Right lobe of liver (tissue), 6 donors: ENCODE measurements around the gene PPP1R1A. TPM values are rescaled to one million over a fixed set of nuclear protein-coding genes. Genes with fewer than 3 reads are reported as not detected.
A peak's percentile ranks its signal among the peaks of the same experiment; 100 is the strongest.

Experiments
- ATAC-seq, 4 donors: fragments of 200-7000 bp; cut with Tn5 transposase; one replicate each; pipeline ENCODE4 v1.9.1; 2020; ENCODE audit warnings: mild to moderate bottlenecking in 4 of 4, moderate library complexity in 4 of 4
- DNase-seq, 3 donors: peaks; one replicate each; pipeline ENCODE4 v3.0.0-alpha.2; 2020
- H3K27ac ChIP-seq, 3 donors: fragments of 200-600 bp; one replicate each; pipeline ENCODE4 v1.8.0; 2022
- H3K27me3 ChIP-seq, 2 donors: fragments of 200-600 bp; one replicate each; pipeline ENCODE4 v1.8.0; 2022
- H3K36me3 ChIP-seq, 4 donors: fragments of 200-600 bp; sonication (generic) in 1 of 4; one replicate each; pipeline versions ENCODE4 v1.5.1 to v1.8.0; 2017 to 2022; ENCODE audit warnings: control low read depth in 1 of 4
- H3K4me1 ChIP-seq, 4 donors: fragments of 200-600 bp; sonication (generic) in 1 of 4; one replicate each; pipeline versions ENCODE4 v1.5.1 to v1.8.0; 2017 to 2022; ENCODE audit warnings: control low read depth in 1 of 4
- H3K4me3 ChIP-seq, 3 donors: fragments of 200-600 bp; one replicate each; pipeline ENCODE4 v1.8.0; 2022
- H3K9me3 ChIP-seq, 4 donors: fragments of 200-600 bp; sonication (generic) in 1 of 4; one replicate each; pipeline versions ENCODE4 v1.5.1 to v1.8.0; 2017 to 2022; ENCODE audit warnings: control low read depth in 1 of 4
- POLR2A ChIP-seq: fragments of 450-650 bp; IDR thresholded peaks from one replicate; pipeline ENCODE4 v1.6.1; 2017; ENCODE audit warnings: antibody characterized with exemption, mild to moderate bottlenecking
- WGBS: methylation state at CpG from one replicate; pipeline ENCODE4 v1.1.6; 2018; ENCODE audit warnings: low coverage, low lambda C conversion rate; ENCODE audit not compliant: insufficient coverage; ENCODE audit errors: missing lambda C conversion rate; 5-methylcytosine and 5-hydroxymethylcytosine counted together
- intact Hi-C, 2 donors: fragments of 100-400 bp; cut with DNase I; formaldehyde crosslinking; loops; one replicate each; pipeline versions ENCODE4 v1.11.2 to v1.14.1; 2022
- total RNA-seq, 6 experiments: library from RNA; depleted of rRNA in 2 of 6; stranded (reverse); fragments of >200 nt in 2 of 6; fragmentation: NEBNext Ultra II Directional in 3 of 6; extraction: Animal tissue kit (Norgen Biotek cat#: 25700) in 3 of 6; gene quantifications; one replicate each; pipeline versions ENCODE4 v1.1.0 to v1.2.4, GENCODE V29; 2016 to 2023
- TF ChIP-seq, protein P1 (sequence below), 4 donors: fragments of 200-600 bp in 3 of 4; fragments of 450-650 bp in 1 of 4; IDR thresholded peaks; one replicate each; pipeline versions ENCODE4 v1.5.1 to v1.8.0; 2016 to 2022; ENCODE audit warnings: antibody characterized with exemption in 4 of 4, mild to moderate bottlenecking in 2 of 4
- donor health status: DM: no; HTN: yes; CAD: no.
- donor health status: DM: no; HTN: no; CAD: no.
- donor health status: DM: no; HTN: no; CAD: no.
- donor health status: DM: no; HTN: yes; CAD: no.
- donor health status: DM: no; HTN: yes; CAD: no.

PPP1R1A gene
- total RNA-seq, 6 experiments from 2014 or later: 15.6 to 153 (median 54.5) TPM

DNA sequence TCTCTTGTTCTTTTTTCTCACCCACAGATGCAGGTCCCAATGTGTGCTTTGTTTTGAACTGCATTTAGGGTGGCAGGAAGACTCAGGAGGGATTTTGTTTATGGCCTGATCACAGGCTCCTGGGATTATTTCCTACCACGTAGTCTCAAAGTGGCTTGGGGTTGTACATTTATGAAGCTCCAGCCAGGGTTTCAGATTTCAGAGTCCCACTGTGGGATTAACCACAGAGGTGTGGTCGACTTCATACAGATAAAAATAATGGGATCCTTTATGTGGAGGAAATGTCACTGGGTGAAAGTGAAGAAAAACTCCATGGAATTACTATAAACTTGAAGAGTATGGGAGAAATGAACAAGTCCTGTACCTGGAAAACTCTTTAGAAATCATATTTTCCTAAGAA, 14.2 kb upstream of the PPP1R1A start:
- no peaks in the 10 kb centered on the region for H3K9me3 ChIP-seq
- WGBS: 52% methylated on average over 2 of the region's 2 CpGs

DNA sequence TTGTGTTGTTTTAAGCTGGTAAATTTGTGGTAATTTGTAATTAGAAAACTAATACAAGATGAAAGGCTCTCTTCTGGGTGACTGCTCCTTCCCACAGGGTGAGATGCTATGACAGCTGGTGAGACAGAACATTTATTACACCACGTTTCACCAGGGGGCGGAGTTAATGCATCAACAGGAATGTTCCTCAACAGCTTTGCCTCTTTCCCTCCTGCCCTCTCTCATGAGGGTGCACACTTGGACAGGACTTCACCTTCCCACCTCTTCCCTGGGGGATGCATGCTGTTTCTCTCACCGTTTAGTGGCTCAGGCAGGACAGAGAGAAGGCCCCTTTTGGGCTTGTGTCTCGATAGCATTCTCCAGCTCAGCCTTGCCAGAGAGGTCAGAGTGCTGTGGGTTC, 13.4 kb upstream of the PPP1R1A start:
- Histone ChIP-seq H3K36me3 (no peaks in the 10 kb centered on the region), H3K27ac (no peak overlapping the region), H3K4me3 (no peak overlapping the region), H3K27me3 (no peaks in the 10 kb centered on the region), H3K9me3 (no peaks in the 10 kb centered on the region), H3K4me1 (peaks cover 0 to 2% (median 0%) of the 10 kb centered on the region in 4 donors)
- ATAC-seq: no peak
- WGBS: 54% methylated on average over 4 of the region's 4 CpGs
- no peak for DNase-seq
- intact Hi-C loops: no loop called here
- no peak for TF ChIP-seq POLR2A
- TF ChIP-seq, protein P1, sequence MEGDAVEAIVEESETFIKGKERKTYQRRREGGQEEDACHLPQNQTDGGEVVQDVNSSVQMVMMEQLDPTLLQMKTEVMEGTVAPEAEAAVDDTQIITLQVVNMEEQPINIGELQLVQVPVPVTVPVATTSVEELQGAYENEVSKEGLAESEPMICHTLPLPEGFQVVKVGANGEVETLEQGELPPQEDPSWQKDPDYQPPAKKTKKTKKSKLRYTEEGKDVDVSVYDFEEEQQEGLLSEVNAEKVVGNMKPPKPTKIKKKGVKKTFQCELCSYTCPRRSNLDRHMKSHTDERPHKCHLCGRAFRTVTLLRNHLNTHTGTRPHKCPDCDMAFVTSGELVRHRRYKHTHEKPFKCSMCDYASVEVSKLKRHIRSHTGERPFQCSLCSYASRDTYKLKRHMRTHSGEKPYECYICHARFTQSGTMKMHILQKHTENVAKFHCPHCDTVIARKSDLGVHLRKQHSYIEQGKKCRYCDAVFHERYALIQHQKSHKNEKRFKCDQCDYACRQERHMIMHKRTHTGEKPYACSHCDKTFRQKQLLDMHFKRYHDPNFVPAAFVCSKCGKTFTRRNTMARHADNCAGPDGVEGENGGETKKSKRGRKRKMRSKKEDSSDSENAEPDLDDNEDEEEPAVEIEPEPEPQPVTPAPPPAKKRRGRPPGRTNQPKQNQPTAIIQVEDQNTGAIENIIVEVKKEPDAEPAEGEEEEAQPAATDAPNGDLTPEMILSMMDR (IDR thresholded peaks at IDR 0.05): no peak

More for the DNA sequence above, 14.2 kb upstream of the PPP1R1A start:
- DNase-seq (no peak), ATAC-seq (no peak)
- Histone ChIP-seq H3K4me1 (no peaks in the 10 kb centered on the region), H3K4me3 (no peak overlapping the region), H3K27ac (no peak overlapping the region), H3K36me3 (no peaks in the 10 kb centered on the region), H3K27me3 (no peaks in the 10 kb centered on the region)
- intact Hi-C loops: no loop called here
- TF ChIP-seq POLR2A: no peak
- TF ChIP-seq, protein P1 (IDR thresholded peaks at IDR 0.05): no peak

DNA sequence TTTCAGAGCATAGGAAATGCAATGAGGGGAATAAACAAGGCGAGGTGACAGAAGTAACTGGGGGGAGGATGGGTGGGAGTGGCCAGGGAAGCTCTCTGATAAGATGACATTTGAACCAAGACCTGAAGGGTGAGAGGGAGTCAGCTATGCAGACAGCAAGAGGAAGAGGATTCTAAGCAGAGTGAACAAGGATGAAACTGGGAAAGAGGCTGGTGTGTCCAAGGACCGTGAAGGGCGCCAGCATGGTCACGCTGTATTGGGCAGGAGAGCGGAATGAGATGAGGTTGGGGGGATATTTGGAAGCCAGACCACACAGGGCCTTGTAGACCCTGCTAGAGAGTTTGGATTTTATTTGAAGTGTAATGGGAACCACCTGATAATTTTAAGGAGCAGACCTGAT, 10.5 kb upstream of the PPP1R1A start:
- DNase-seq: no peak
- Histone ChIP-seq H3K27me3 (no peaks in the 10 kb centered on the region), H3K27ac (no peak overlapping the region), H3K4me3 (no peak overlapping the region), H3K9me3 (no peaks in the 10 kb centered on the region), H3K36me3 (no peaks in the 10 kb centered on the region), H3K4me1 (peaks cover 0 to 3% (median under 1%) of the 10 kb centered on the region in 4 donors)
- no peak for ATAC-seq
- intact Hi-C loops: no loop called here
- TF ChIP-seq, protein P1 (IDR thresholded peaks at IDR 0.05): no peak
- no peak for TF ChIP-seq POLR2A
- WGBS: 75% methylated on average over 5 of the region's 5 CpGs

DNA sequence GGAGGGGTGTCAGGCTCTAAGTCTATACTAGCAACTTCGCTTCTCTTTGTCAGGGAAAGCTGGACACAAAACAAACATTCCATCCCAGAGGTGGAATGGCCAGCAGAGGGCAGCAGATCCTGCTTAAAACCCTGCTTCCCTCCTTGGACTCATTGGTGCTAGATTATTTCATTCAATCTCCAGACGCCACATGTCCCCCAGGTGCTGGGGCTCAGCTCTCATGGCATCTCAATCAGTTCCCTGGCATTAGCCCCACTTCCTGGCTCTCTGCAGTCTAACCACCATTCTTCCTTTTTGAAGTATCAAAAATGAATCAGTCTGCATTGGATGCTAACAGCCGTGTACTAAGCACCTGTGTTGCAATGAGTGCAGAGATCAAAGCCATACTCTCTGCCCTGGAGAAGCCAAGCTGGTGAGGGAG, 8.1 kb upstream of the PPP1R1A start:
- DNase-seq (peak in 2 of 3 donors; percentile 55 to 66), ATAC-seq (peak; percentile 80 to 91 (median 87))
- no peak overlapping the region for H3K27ac ChIP-seq
- TF ChIP-seq POLR2A: no peak
- TF ChIP-seq, protein P1 (IDR thresholded peaks at IDR 0.05): peak; percentile 62 to 93 (median 92)
- H3K4me3 ChIP-seq: no peak overlapping the region
- H3K36me3 ChIP-seq: no peaks in the 10 kb centered on the region
- no peaks in the 10 kb centered on the region for H3K9me3 ChIP-seq
- H3K4me1 ChIP-seq: peaks cover 0 to 3% (median under 1%) of the 10 kb centered on the region in 4 donors
- intact Hi-C loops: no loop called here
- WGBS: 4% methylated on average over 3 of the region's 3 CpGs
- no peaks in the 10 kb centered on the region for H3K27me3 ChIP-seq

DNA sequence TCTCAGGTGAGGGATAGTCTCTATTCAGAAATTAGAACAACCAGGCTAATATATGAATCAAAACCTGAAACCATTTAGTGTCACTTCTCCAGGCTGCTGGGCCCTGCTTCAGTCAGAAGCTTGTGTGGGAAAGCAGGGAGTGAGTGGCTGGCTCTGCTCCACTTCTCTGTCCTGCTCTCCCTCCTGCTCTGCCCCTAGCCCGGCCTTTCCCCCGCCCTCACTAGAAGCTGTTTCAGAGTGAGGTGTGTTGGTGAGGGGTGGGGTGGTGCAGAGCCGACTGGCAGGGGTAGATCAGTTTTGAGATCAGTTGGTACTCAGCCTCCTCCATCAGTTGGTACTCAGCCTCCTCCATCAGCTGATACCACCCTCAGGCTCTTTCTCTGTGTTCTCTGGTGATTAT, 7.0 kb upstream of the PPP1R1A start:
- H3K4me1 ChIP-seq: peaks cover 0 to 3% (median under 1%) of the 10 kb centered on the region in 4 donors
- no peak overlapping the region for H3K27ac ChIP-seq
- no peak overlapping the region for H3K4me3 ChIP-seq
- H3K9me3 ChIP-seq: no peaks in the 10 kb centered on the region
- WGBS: no CpG with 5 or more reads among the region's 3 CpGs
- H3K27me3 ChIP-seq: no peaks in the 10 kb centered on the region
- no peaks in the 10 kb centered on the region for H3K36me3 ChIP-seq
- DNase-seq: no peak
- ATAC-seq: no peak
- TF ChIP-seq, protein P1 (IDR thresholded peaks at IDR 0.05): no peak
- no peak for TF ChIP-seq POLR2A
- intact Hi-C loops: no loop called here
